HCT116 (cell line): ENCODE data around the gene SULT6B1. TPM values are rescaled to one million over a fixed set of nuclear protein-coding genes. Genes with fewer than 3 reads are reported as not detected.

Experiments
- ATAC-seq: fragments of 200-7000 bp; cut with Tn5 transposase; 2 replicates; pipeline ENCODE4 v1.9.1; 2020; ENCODE audit warnings: mild to moderate bottlenecking, moderate library complexity
- BruUV-seq: library from RNA; stranded (reverse); fragments of 400-500 nt; replicated peaks from 2 replicates; lab custom pipeline; 2021; lab: Mats Ljungman, UMichigan
- CTCF ChIA-PET: fragments of 300-600 bp; sonication (Branson Sonifier 250); formaldehyde crosslinking; loops from one replicate; lab custom pipeline; 2021; ENCODE audit warnings: antibody characterized with exemption; lab: Charles Lee
- POLR2A ChIA-PET: fragments of 300-600, 350-600 bp; sonication (Branson Sonifier 250); formaldehyde crosslinking; loops from one replicate; lab custom pipeline; 2021; ENCODE audit warnings: antibody characterized with exemption; lab: Charles Lee
- RAD21 ChIA-PET, 2 experiments: fragments of 300-600 bp; sonication (Branson Sonifier 250); formaldehyde crosslinking; loops; one replicate each; lab custom pipeline; 2023; ENCODE audit warnings: low total read pairs in 2 of 2; ENCODE audit not compliant: uncharacterized antibody in 2 of 2, unreplicated experiment in 2 of 2, low non-redundant PET in 1 of 2; lab: Charles Lee
- DNase-seq: peaks from one replicate; pipeline ENCODE4 v3.0.0-alpha.2; 2010; ENCODE audit warnings: low read depth, low spot score
- H2AFZ ChIP-seq: fragments of 200-600 bp; shearing (Covaris generic), sonication (generic); 2 replicates; pipeline ENCODE4 v1.6.1; 2017; ENCODE audit warnings: low read depth, mixed run types, mixed read lengths, antibody characterized with exemption, low read length; ENCODE audit not compliant: poor library complexity, severe bottlenecking
- H3K27ac ChIP-seq: 2 replicates; pipeline ENCODE4 v1.5.1; 2012; ENCODE audit warnings: low read depth, low read length
- H3K27me3 ChIP-seq: fragments of 200-600 bp; sonication (generic); 2 replicates; pipeline ENCODE4 v1.6.1; 2016; ENCODE audit warnings: mixed run types, low read length, mixed read lengths; ENCODE audit not compliant: insufficient read depth
- H3K36me3 ChIP-seq, 2 experiments: fragments of 200-500 bp in 1 of 2; fragments of 200-600 bp in 1 of 2; sonication (Bioruptor generic) in 1 of 2; sonication (generic) in 1 of 2; 2 replicates each; pipeline versions ENCODE4 v1.5.1 to v1.6.1; 2014 to 2016; ENCODE audit warnings: low read length in 2 of 2, inconsistent platforms in 1 of 2, mixed read lengths in 1 of 2, mixed run types in 1 of 2; ENCODE audit not compliant: insufficient read depth in 2 of 2, control insufficient read depth in 1 of 2
- H3K4me1 ChIP-seq, 2 experiments: fragments of 200-600 bp in 1 of 2; sonication (generic) in 1 of 2; 2 replicates each; pipeline versions ENCODE4 v1.5.1 to v1.6.1; 2012 to 2017; ENCODE audit warnings: low read length in 2 of 2, inconsistent platforms in 1 of 2, mild to moderate bottlenecking in 1 of 2, mixed read lengths in 1 of 2, mixed run types in 1 of 2, moderate library complexity in 1 of 2; ENCODE audit not compliant: insufficient read depth in 2 of 2, control insufficient read depth in 1 of 2
- H3K4me2 ChIP-seq: fragments of 200-600 bp; sonication (generic); 2 replicates; pipeline ENCODE4 v1.6.1; 2017; ENCODE audit warnings: mixed run types, low read length, mixed read lengths
- H3K4me3 ChIP-seq, 2 experiments: fragments of 200-600 bp in 1 of 2; sonication (generic) in 1 of 2; replicated peaks in 1 of 2; 2 replicates each; pipeline ENCODE4 v1.5.1; 2011 to 2016; ENCODE audit warnings: low read length in 2 of 2, control low read depth in 1 of 2, low read depth in 1 of 2, mild to moderate bottlenecking in 1 of 2, mixed read lengths in 1 of 2, mixed run types in 1 of 2
- H3K79me2 ChIP-seq: fragments of 200-600 bp; sonication (generic); 2 replicates; pipeline ENCODE4 v1.6.1; 2017; ENCODE audit warnings: mild to moderate bottlenecking, mixed run types, low read length, moderate library complexity, mixed read lengths; ENCODE audit not compliant: insufficient read depth
- H3K9ac ChIP-seq: fragments of 200-600 bp; sonication (generic); 2 replicates; pipeline ENCODE4 v1.6.1; 2016; ENCODE audit warnings: low read length, mixed read lengths
- H3K9me2 ChIP-seq: fragments of 200-600 bp; sonication (generic), shearing (Covaris generic); 2 replicates; pipeline ENCODE4 v1.6.1; 2017; ENCODE audit warnings: mixed run types, mild to moderate bottlenecking, moderate library complexity; ENCODE audit not compliant: insufficient read depth
- H3K9me3 ChIP-seq, 2 experiments: fragments of 200-500 bp in 1 of 2; fragments of 200-600 bp in 1 of 2; sonication (Bioruptor generic) in 1 of 2; sonication (generic) in 1 of 2; 2 replicates each; pipeline ENCODE4 v1.6.1; 2014 to 2017; ENCODE audit warnings: low read length in 2 of 2, mixed read lengths in 2 of 2, inconsistent platforms in 1 of 2, low read depth in 1 of 2, mild to moderate bottlenecking in 1 of 2, mixed run types in 1 of 2, moderate library complexity in 1 of 2; ENCODE audit not compliant: control insufficient read depth in 1 of 2, insufficient read depth in 1 of 2
- H4K20me1 ChIP-seq: fragments of 200-600 bp; sonication (generic), shearing (Covaris generic); 2 replicates; pipeline ENCODE4 v1.6.1; 2017; ENCODE audit warnings: mixed run types, mild to moderate bottlenecking, moderate library complexity; ENCODE audit not compliant: insufficient read depth
- CBX3 ChIP-seq: IDR thresholded peaks from 2 replicates; pipeline ENCODE4 v1.6.1; 2012; ENCODE audit warnings: low read depth
- CEBPB ChIP-seq: IDR thresholded peaks from 2 replicates; pipeline ENCODE4 v1.6.1; 2012; ENCODE audit warnings: low read depth
- EGR1 ChIP-seq: IDR thresholded peaks from 2 replicates; pipeline ENCODE4 v1.6.1; 2012; ENCODE audit warnings: low read depth
- EZH2phosphoT487 ChIP-seq: fragments of 200-600 bp; IDR thresholded peaks from 2 replicates; pipeline ENCODE4 v1.6.1; 2018; ENCODE audit warnings: antibody characterized with exemption, borderline replicate concordance
- FOSL1 ChIP-seq: IDR thresholded peaks from 2 replicates; pipeline ENCODE4 v1.6.1; 2012; ENCODE audit warnings: low read depth
- JUND ChIP-seq: IDR thresholded peaks from 2 replicates; pipeline ENCODE4 v1.6.1; 2012
- POLR2A ChIP-seq: IDR thresholded peaks from 2 replicates; pipeline ENCODE4 v1.7.0; 2011; ENCODE audit warnings: borderline replicate concordance; ENCODE audit not compliant: insufficient read depth, insufficient read length; ENCODE audit errors: extremely low read depth
- POLR2AphosphoS5 ChIP-seq: IDR thresholded peaks from 2 replicates; pipeline ENCODE4 v1.6.1; 2011; ENCODE audit warnings: mild to moderate bottlenecking, low read depth, low read length, moderate library complexity
- RAD21 ChIP-seq: IDR thresholded peaks from 2 replicates; pipeline ENCODE4 v1.6.1; 2012; ENCODE audit warnings: low read depth, mild to moderate bottlenecking
- SRF ChIP-seq: IDR thresholded peaks from 2 replicates; pipeline ENCODE4 v1.6.1; 2012; ENCODE audit warnings: low read depth
- YY1 ChIP-seq: IDR thresholded peaks from 2 replicates; pipeline ENCODE4 v1.6.1; 2011; ENCODE audit warnings: low read length, low read depth, moderate library complexity, mild to moderate bottlenecking; ENCODE audit not compliant: insufficient replicate concordance; ENCODE audit errors: extremely low read depth
- ZNF274 ChIP-seq: fragments of 200-500 bp; sonication (Bioruptor generic); IDR thresholded peaks from 2 replicates; pipeline ENCODE4 v1.6.1; 2014; ENCODE audit warnings: mild to moderate bottlenecking, low read depth, low read length, inconsistent platforms
- intact Hi-C: fragments of 100-400 bp; cut with micrococcal nuclease; formaldehyde crosslinking; loops from 2 replicates; pipeline ENCODE4 v1.10.0; 2022
- total RNA-seq: library from RNA; stranded (reverse); gene quantifications from one replicate; pipeline ENCODE4 v1.2.1, GENCODE V29; 2021; ENCODE audit not compliant: unreplicated experiment
- TF ChIP-seq, protein P1 (sequence below): IDR thresholded peaks from 2 replicates; pipeline ENCODE4 v1.6.1; 2011; ENCODE audit warnings: mild to moderate bottlenecking, low read length, moderate library complexity; ENCODE audit not compliant: insufficient replicate concordance; ENCODE audit errors: extremely low read depth
- TF ChIP-seq, protein P2 (sequence below), 3 experiments: fragments of 200-600 bp in 1 of 3; sonication (generic) in 1 of 3; IDR thresholded peaks in 2 of 3; conservative IDR thresholded peaks in 1 of 3; 2 replicates each; pipeline ENCODE4 v1.5.1; 2012 to 2017; ENCODE audit warnings: low read depth in 2 of 3, low read length in 2 of 3, antibody characterized with exemption in 1 of 3, borderline replicate concordance in 1 of 3, control low read depth in 1 of 3, mild to moderate bottlenecking in 1 of 3, mixed read lengths in 1 of 3, mixed run types in 1 of 3, moderate library complexity in 1 of 3; ENCODE audit not compliant: insufficient read depth in 1 of 3
- TF ChIP-seq, protein P3 (sequence below): IDR thresholded peaks from 2 replicates; pipeline ENCODE4 v1.6.1; 2012; ENCODE audit warnings: low read depth
- TF ChIP-seq, protein P4 (sequence below): IDR thresholded peaks from 2 replicates; pipeline ENCODE4 v1.6.1; 2012

Gene SULT6B1
- total RNA-seq, 1 experiment from 2014 or later, result not detected

DNA sequence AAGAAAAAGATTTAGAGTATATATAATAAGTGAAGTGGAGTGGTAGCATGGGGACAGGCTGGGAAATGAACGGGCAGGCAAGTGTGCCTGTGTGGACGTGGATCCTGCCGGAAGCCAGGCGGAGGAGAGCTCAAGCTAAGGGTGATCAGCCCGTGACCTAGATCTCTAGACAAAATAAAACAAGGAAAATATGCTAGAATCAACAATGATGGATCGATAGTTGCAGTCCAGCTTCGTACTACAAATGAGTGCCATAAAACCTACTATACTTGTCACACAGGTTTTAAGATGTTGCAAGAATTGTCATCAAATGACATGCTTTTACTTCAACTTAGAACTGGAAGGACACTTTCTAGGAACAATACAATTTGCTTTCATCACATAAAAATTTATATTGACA, 40.1 kb downstream of the SULT6B1 start:
- ChIA-PET RAD21 (no interaction called here), POLR2A (no interaction called here)
- Histone ChIP-seq H3K27ac (no peak overlapping the region), H3K4me2 (no peak overlapping the region), H3K4me3 (no peak overlapping the region), H3K79me2 (peaks cover 39% of the 10 kb centered on the region), H3K9me3 (no peaks in the 10 kb centered on the region), H3K9me2 (no peaks in the 10 kb centered on the region), H3K9ac (no peak overlapping the region), H3K4me1 (no peaks in the 10 kb centered on the region)
- no peak for ATAC-seq
- no peak for DNase-seq
- BruUV-seq, result no TSS peak
- intact Hi-C loops, result loop anchor here (10.0 kb wide), 1 partner anchor 364 kb away; no protein-coding TSS in a partner anchor
- TF ChIP-seq SRF (no peak), ZNF274 (no peak), POLR2A (no peak), RAD21 (no peak), CEBPB (no peak), YY1 (no peak), POLR2AphosphoS5 (no peak), EGR1 (no peak), EZH2phosphoT487 (no peak), JUND (no peak), CBX3 (no peak), FOSL1 (no peak)
- TF ChIP-seq, protein P1, sequence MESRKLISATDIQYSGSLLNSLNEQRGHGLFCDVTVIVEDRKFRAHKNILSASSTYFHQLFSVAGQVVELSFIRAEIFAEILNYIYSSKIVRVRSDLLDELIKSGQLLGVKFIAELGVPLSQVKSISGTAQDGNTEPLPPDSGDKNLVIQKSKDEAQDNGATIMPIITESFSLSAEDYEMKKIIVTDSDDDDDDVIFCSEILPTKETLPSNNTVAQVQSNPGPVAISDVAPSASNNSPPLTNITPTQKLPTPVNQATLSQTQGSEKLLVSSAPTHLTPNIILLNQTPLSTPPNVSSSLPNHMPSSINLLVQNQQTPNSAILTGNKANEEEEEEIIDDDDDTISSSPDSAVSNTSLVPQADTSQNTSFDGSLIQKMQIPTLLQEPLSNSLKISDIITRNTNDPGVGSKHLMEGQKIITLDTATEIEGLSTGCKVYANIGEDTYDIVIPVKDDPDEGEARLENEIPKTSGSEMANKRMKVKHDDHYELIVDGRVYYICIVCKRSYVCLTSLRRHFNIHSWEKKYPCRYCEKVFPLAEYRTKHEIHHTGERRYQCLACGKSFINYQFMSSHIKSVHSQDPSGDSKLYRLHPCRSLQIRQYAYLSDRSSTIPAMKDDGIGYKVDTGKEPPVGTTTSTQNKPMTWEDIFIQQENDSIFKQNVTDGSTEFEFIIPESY, result no peak
- TF ChIP-seq, protein P2, sequence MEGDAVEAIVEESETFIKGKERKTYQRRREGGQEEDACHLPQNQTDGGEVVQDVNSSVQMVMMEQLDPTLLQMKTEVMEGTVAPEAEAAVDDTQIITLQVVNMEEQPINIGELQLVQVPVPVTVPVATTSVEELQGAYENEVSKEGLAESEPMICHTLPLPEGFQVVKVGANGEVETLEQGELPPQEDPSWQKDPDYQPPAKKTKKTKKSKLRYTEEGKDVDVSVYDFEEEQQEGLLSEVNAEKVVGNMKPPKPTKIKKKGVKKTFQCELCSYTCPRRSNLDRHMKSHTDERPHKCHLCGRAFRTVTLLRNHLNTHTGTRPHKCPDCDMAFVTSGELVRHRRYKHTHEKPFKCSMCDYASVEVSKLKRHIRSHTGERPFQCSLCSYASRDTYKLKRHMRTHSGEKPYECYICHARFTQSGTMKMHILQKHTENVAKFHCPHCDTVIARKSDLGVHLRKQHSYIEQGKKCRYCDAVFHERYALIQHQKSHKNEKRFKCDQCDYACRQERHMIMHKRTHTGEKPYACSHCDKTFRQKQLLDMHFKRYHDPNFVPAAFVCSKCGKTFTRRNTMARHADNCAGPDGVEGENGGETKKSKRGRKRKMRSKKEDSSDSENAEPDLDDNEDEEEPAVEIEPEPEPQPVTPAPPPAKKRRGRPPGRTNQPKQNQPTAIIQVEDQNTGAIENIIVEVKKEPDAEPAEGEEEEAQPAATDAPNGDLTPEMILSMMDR (IDR thresholded peaks at IDR 0.05 in 2 of 3, conservative IDR thresholded peaks at IDR 0.05 in 1 of 3; ENCODE audit: borderline replicate concordance in 1 of 3, insufficient read depth in 1 of 3, low read depth in 2 of 3, low read length in 2 of 3), result no peak
- TF ChIP-seq, protein P3, sequence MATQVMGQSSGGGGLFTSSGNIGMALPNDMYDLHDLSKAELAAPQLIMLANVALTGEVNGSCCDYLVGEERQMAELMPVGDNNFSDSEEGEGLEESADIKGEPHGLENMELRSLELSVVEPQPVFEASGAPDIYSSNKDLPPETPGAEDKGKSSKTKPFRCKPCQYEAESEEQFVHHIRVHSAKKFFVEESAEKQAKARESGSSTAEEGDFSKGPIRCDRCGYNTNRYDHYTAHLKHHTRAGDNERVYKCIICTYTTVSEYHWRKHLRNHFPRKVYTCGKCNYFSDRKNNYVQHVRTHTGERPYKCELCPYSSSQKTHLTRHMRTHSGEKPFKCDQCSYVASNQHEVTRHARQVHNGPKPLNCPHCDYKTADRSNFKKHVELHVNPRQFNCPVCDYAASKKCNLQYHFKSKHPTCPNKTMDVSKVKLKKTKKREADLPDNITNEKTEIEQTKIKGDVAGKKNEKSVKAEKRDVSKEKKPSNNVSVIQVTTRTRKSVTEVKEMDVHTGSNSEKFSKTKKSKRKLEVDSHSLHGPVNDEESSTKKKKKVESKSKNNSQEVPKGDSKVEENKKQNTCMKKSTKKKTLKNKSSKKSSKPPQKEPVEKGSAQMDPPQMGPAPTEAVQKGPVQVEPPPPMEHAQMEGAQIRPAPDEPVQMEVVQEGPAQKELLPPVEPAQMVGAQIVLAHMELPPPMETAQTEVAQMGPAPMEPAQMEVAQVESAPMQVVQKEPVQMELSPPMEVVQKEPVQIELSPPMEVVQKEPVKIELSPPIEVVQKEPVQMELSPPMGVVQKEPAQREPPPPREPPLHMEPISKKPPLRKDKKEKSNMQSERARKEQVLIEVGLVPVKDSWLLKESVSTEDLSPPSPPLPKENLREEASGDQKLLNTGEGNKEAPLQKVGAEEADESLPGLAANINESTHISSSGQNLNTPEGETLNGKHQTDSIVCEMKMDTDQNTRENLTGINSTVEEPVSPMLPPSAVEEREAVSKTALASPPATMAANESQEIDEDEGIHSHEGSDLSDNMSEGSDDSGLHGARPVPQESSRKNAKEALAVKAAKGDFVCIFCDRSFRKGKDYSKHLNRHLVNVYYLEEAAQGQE, result no peak
- TF ChIP-seq, protein P4, sequence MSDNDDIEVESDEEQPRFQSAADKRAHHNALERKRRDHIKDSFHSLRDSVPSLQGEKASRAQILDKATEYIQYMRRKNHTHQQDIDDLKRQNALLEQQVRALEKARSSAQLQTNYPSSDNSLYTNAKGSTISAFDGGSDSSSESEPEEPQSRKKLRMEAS, result no peak
- TF ChIP-seq, all 23 proteins: peak for 0
- Histone ChIP-seq H3K36me3 (peaks cover 12 to 19% of the 10 kb centered on the region in 2 experiments; a peak in 3 of 4 replicates), H3K27me3 (no peaks in the 10 kb centered on the region), H2AFZ (no peak overlapping the region), H4K20me1 (no peaks in the 10 kb centered on the region)
- CTCF ChIA-PET, result no interaction called here
